Left renal pelvis (tissue), 4 donors: Measurements from ENCODE around the gene KLHL22. TPM values are rescaled to one million over a fixed set of nuclear protein-coding genes. Genes with fewer than 3 reads are reported as not detected.
A peak's percentile ranks its signal among the peaks of the same experiment; 100 is the strongest.
"Not testable (repeated sequence)": the region's sequence is repeated elsewhere in the genome, so short reads cannot be mapped to it uniquely, and the experiment has no call there.

ENCODE experiments used
- DNase-seq, 4 donors: peaks; one replicate each; pipeline ENCODE4 v3.0.0-alpha.2; 2013; ENCODE audit warnings: low read depth in 4 of 4, low spot score in 3 of 4
- polyA plus RNA-seq, 4 donors: library from polyadenylated mRNA; unstranded; fragments of 120-200 nt; gene quantifications; one replicate each; pipeline ENCODE4 v1.2.1, GENCODE V29; 2013; ENCODE audit not compliant: insufficient read length in 4 of 4

The KLHL22 gene
- polyA plus RNA-seq, 4 donors, result 26.7 to 43.0 (median 34.2) TPM

- no peak for DNase-seq
These were observed 28.4 kb upstream of the KLHL22 start for GRCh38 chr22:20524004-20524481.

GRCh38 chr22:20523086-20523983 is 27.7 kb upstream of the KLHL22 start:
- no peak for DNase-seq

GRCh38 chr22:20522134-20523004 is 26.8 kb upstream of the KLHL22 start:
- DNase-seq, result no peak

GRCh38 chr22:20520093-20520511 is 24.5 kb upstream of the KLHL22 start:
- DNase-seq, result no peak

GRCh38 chr22:20519558-20519957 is 24.0 kb upstream of the KLHL22 start:
- DNase-seq, result no peak

GRCh38 chr22:20517841-20518592 is 22.4 kb upstream of the KLHL22 start:
- DNase-seq, result no peak

- DNase-seq, result no peak
These were observed 21.8 kb upstream of the KLHL22 start for GRCh38 chr22:20517422-20517821.

GRCh38 chr22:20516399-20516798 is 20.8 kb upstream of the KLHL22 start:
- DNase-seq, result no peak

- no peak for DNase-seq
These were observed 19.2 kb upstream of the KLHL22 start for GRCh38 chr22:20514658-20515406.

GRCh38 chr22:20511578-20512229 is 16.1 kb upstream of the KLHL22 start:
- DNase-seq, result no peak

- no peak for DNase-seq
These were observed 15.4 kb upstream of the KLHL22 start for GRCh38 chr22:20510811-20511577.

- DNase-seq, result peak in 2 of 4 donors; percentile 46 to 51
These were observed 13.9 kb upstream of the KLHL22 start for GRCh38 chr22:20509344-20510047.

- DNase-seq, result no peak
These were observed 13.2 kb upstream of the KLHL22 start for GRCh38 chr22:20508815-20509271.

GRCh38 chr22:20508067-20508755 is 12.6 kb upstream of the KLHL22 start:
- not testable (repeated sequence) for DNase-seq

- peak in 2 of 4 donors; percentile 69 to 80 for DNase-seq
These were observed 11.9 kb upstream of the KLHL22 start, which contains the start of gene MED15 for GRCh38 chr22:20507253-20508066. Gene MED15 (plus strand): TSS chr22:20507610. CDS start chr22:20507679, 69 bp downstream.

GRCh38 chr22:20506543-20507252 is 11.1 kb upstream of the KLHL22 start:
- no peak for DNase-seq
